Measurements from ENCODE around the gene DNASE1L2.

The DNASE1L2 gene

GRCh38 chr16:2208308-2208707, 27.9 kb upstream of the DNASE1L2 start:
- TF ChIP-seq CTCF (IDR thresholded peaks at IDR 0.05; ENCODE audit: borderline replicate concordance, control extremely low read depth, extremely low read depth, insufficient read depth, missing control alignments): no peak
- in situ Hi-C loops (cut with MboI; ENCODE audit: low sequenced_read_pairs, unreplicated experiment): no loop called here
- no peak for DNase-seq (ENCODE audit: low spot score)

- in situ Hi-C loops (cut with MboI; ENCODE audit: low sequenced_read_pairs, unreplicated experiment): no loop called here
- DNase-seq (ENCODE audit: low spot score): no peak
- TF ChIP-seq CTCF (IDR thresholded peaks at IDR 0.05; ENCODE audit: borderline replicate concordance, control extremely low read depth, extremely low read depth, insufficient read depth, missing control alignments): no peak
These were observed 27.5 kb upstream of the DNASE1L2 start for GRCh38 chr16:2208772-2209171.

- DNase-seq (ENCODE audit: low spot score): no peak
- in situ Hi-C loops (cut with MboI; ENCODE audit: low sequenced_read_pairs, unreplicated experiment): no loop called here
- no peak for TF ChIP-seq CTCF (IDR thresholded peaks at IDR 0.05; ENCODE audit: borderline replicate concordance, control extremely low read depth, extremely low read depth, insufficient read depth, missing control alignments)
These were observed 26.8 kb upstream of the DNASE1L2 start for GRCh38 chr16:2209258-2210008.

- in situ Hi-C loops (cut with MboI; ENCODE audit: low sequenced_read_pairs, unreplicated experiment): no loop called here
- DNase-seq (ENCODE audit: low spot score): no peak
- TF ChIP-seq CTCF (IDR thresholded peaks at IDR 0.05; ENCODE audit: borderline replicate concordance, control extremely low read depth, extremely low read depth, insufficient read depth, missing control alignments): no peak
These were observed 26.3 kb upstream of the DNASE1L2 start for GRCh38 chr16:2210009-2210332.

GRCh38 chr16:2210386-2211365, 25.6 kb upstream of the DNASE1L2 start, which contains the start of gene BRICD5:
BRICD5 (minus strand) TSS chr16:2210863; CDS start chr16:2210833, 30 bp downstream.
- no peak for TF ChIP-seq CTCF (IDR thresholded peaks at IDR 0.05; ENCODE audit: borderline replicate concordance, control extremely low read depth, extremely low read depth, insufficient read depth, missing control alignments)
- no peak for DNase-seq (ENCODE audit: low spot score)
- in situ Hi-C loops (cut with MboI; ENCODE audit: low sequenced_read_pairs, unreplicated experiment): no loop called here

GRCh38 chr16:2211923-2212347, 24.3 kb upstream of the DNASE1L2 start:
- TF ChIP-seq CTCF (IDR thresholded peaks at IDR 0.05; ENCODE audit: borderline replicate concordance, control extremely low read depth, extremely low read depth, insufficient read depth, missing control alignments): no peak
- no peak for DNase-seq (ENCODE audit: low spot score)
- in situ Hi-C loops (cut with MboI; ENCODE audit: low sequenced_read_pairs, unreplicated experiment): no loop called here
